K562 (cell line): ENCODE data around the gene PHF10. TPM values are rescaled to one million over a fixed set of nuclear protein-coding genes. Genes with fewer than 3 reads are reported as not detected.
A peak's percentile ranks its signal among the peaks of the same experiment; 100 is the strongest.

ENCODE experiments used
- ATF3 ChIP-seq, 2 experiments: fragments of 450-650 bp in 1 of 2; sonication (generic) in 1 of 2; formaldehyde crosslinking in 1 of 2; IDR thresholded peaks in 1 of 2; conservative IDR thresholded peaks in 1 of 2; 2 replicates each; pipeline versions ENCODE4 v1.6.1 to v1.8.1; 2016 to 2023; ENCODE audit warnings: mild to moderate bottlenecking in 2 of 2, moderate library complexity in 2 of 2, inconsistent platforms in 1 of 2, missing genetic modification reagents in 1 of 2
- CCAR2 ChIP-seq: fragments of 200-400 bp; formaldehyde crosslinking; IDR thresholded peaks from 2 replicates; pipeline ENCODE4 v1.6.1; 2017; ENCODE audit warnings: mild to moderate bottlenecking, low read depth, low read length
- CREM ChIP-seq: IDR thresholded peaks from 2 replicates; pipeline ENCODE4 v1.6.1; 2014; ENCODE audit warnings: antibody characterized with exemption, low read depth
- EWSR1 ChIP-seq: fragments of 450-650 bp; IDR thresholded peaks from 2 replicates; pipeline ENCODE4 v1.6.1; 2018; ENCODE audit warnings: borderline replicate concordance, mild to moderate bottlenecking, low read depth, moderate library complexity; ENCODE audit not compliant: partially characterized antibody
- EZH2 ChIP-seq: IDR thresholded peaks from 2 replicates; pipeline ENCODE4 v1.6.1; 2012; ENCODE audit warnings: low read depth, mild to moderate bottlenecking, inconsistent platforms, low read length, borderline replicate concordance
- HNRNPH1 ChIP-seq: fragments of 200-400 bp; formaldehyde crosslinking; optimal IDR thresholded peaks from 2 replicates; pipeline ENCODE3; 2017; ENCODE audit warnings: low read depth, mild to moderate bottlenecking, low read length, moderate library complexity
- JUN ChIP-seq, 2 experiments: sonication (generic) in 1 of 2; formaldehyde crosslinking in 1 of 2; IDR thresholded peaks; 2 replicates each; pipeline versions ENCODE4 v1.6.1 to v1.8.0; 2012 to 2022; ENCODE audit warnings: borderline replicate concordance in 2 of 2, mild to moderate bottlenecking in 2 of 2, improper control_type of control experiment in 1 of 2, low read depth in 1 of 2, low read length in 1 of 2, missing genetic modification reagents in 1 of 2
- KDM4B ChIP-seq, 2 experiments: fragments of 450-650 bp in 1 of 2; sonication (generic) in 1 of 2; IDR thresholded peaks; 2 replicates each; pipeline ENCODE4 v1.6.1; 2016 to 2017; ENCODE audit warnings: borderline replicate concordance in 2 of 2, antibody characterized with exemption in 1 of 2, low read depth in 1 of 2, mild to moderate bottlenecking in 1 of 2
- KLF1 ChIP-seq: fragments of 450-650 bp; IDR thresholded peaks from 2 replicates; pipeline ENCODE4 v1.6.1; 2016; ENCODE audit warnings: missing genetic modification characterization, missing compliant biosample characterization
- MEIS2 ChIP-seq: fragments of 450-650 bp; IDR thresholded peaks from 2 replicates; pipeline ENCODE4 v1.6.1; 2014; ENCODE audit warnings: mild to moderate bottlenecking; ENCODE audit not compliant: partially characterized antibody
- MTA1 ChIP-seq: fragments of 450-650 bp; IDR thresholded peaks from 2 replicates; pipeline ENCODE4 v1.6.1; 2017; ENCODE audit warnings: borderline replicate concordance
- NBN ChIP-seq: fragments of 450-650 bp; IDR thresholded peaks from 2 replicates; pipeline ENCODE4 v1.6.1; 2016; ENCODE audit warnings: low read depth, mild to moderate bottlenecking
- PCBP2 ChIP-seq: fragments of 200-400 bp; formaldehyde crosslinking; IDR thresholded peaks from 2 replicates; pipeline ENCODE4 v1.6.1; 2018; ENCODE audit warnings: low read length, low read depth, mild to moderate bottlenecking, moderate library complexity; ENCODE audit not compliant: poor library complexity, severe bottlenecking
- RBM14 ChIP-seq: fragments of 200-400 bp; formaldehyde crosslinking; IDR thresholded peaks from 2 replicates; pipeline ENCODE4 v1.6.1; 2018; ENCODE audit warnings: low read depth, mild to moderate bottlenecking, low read length, moderate library complexity, borderline replicate concordance; ENCODE audit not compliant: insufficient read depth
- RCOR1 ChIP-seq, 2 experiments: IDR thresholded peaks; 2 replicates each; pipeline ENCODE4 v1.6.1; 2012; ENCODE audit warnings: low read depth in 2 of 2, low read length in 2 of 2, borderline replicate concordance in 1 of 2, improper control_type of control experiment in 1 of 2
- STAT5A ChIP-seq: IDR thresholded peaks from 2 replicates; pipeline ENCODE4 v1.6.1; 2012; ENCODE audit warnings: low read length, inconsistent platforms, borderline replicate concordance
- TAF7 ChIP-seq: fragments of 450-650 bp; IDR thresholded peaks from 2 replicates; pipeline ENCODE4 v1.6.1; 2016; ENCODE audit warnings: missing genetic modification characterization, missing compliant biosample characterization
- U2AF2 ChIP-seq: fragments of 200-400 bp; formaldehyde crosslinking; optimal IDR thresholded peaks from 2 replicates; pipeline ENCODE3; 2017; ENCODE audit warnings: low read depth, mild to moderate bottlenecking, low read length
- ZKSCAN3 ChIP-seq: fragments of 250-450 bp; sonication (Bioruptor Pico); IDR thresholded peaks from 2 replicates; pipeline ENCODE4 v1.4.0; 2020
- ZNF398 ChIP-seq: fragments of 250-450 bp; sonication (Bioruptor Pico); IDR thresholded peaks from 2 replicates; pipeline ENCODE4 v1.8.0; 2021; ENCODE audit warnings: moderate library complexity, mild to moderate bottlenecking, inconsistent platforms
- ZNF57 ChIP-seq: fragments of 450-650 bp; formaldehyde crosslinking; IDR thresholded peaks from 2 replicates; pipeline ENCODE4 v1.4.0; 2020; ENCODE audit warnings: mild to moderate bottlenecking, moderate library complexity
- polyA plus RNA-seq, 8 experiments: library from polyadenylated mRNA; depleted of rRNA in 4 of 8; stranded (reverse) in 5 of 8; unstranded in 3 of 8; fragments of >200 nt; fragmentation: Nextera tagmentation in 2 of 8; fragmentation: Illumina TruSeq in 1 of 8; extraction: Ambion mirVana in 2 of 8; extraction: Trizol in 1 of 8; gene quantifications; 2 replicates each; pipeline versions ENCODE4 v1.2.1 to v1.2.3, GENCODE V29; 2011 to 2014; ENCODE audit warnings: inconsistent platforms in 1 of 8, missing spikeins in 1 of 8
- total RNA-seq, 7 experiments: library from RNA; depleted of rRNA in 6 of 7; stranded (reverse); fragments of >200 nt in 6 of 7; fragmentation: Illumina TruSeq in 2 of 7; extraction: Trizol in 2 of 7; gene quantifications; 2 replicates each; pipeline versions ENCODE4 v1.2.1 to v1.2.3, GENCODE V29; 2011 to 2021; ENCODE audit warnings: low replicate concordance in 1 of 7
- TF ChIP-seq, protein P1 (sequence below): fragments of 450-650 bp; formaldehyde crosslinking; IDR thresholded peaks from 2 replicates; pipeline ENCODE4 v1.4.0; 2020; ENCODE audit warnings: mild to moderate bottlenecking, mixed read lengths

The PHF10 gene
- total and polyA plus RNA-seq, 9 of the 15 experiments (the other 6 are each of a cell fraction or from before 2014, with no cell fraction given): 23.9 to 88.9 (median 46.0) TPM

- TF ChIP-seq HNRNPH1 (no peak), CREM (peak; percentile 100), EWSR1 (no peak), ATF3 (IDR thresholded peaks at IDR 0.05) (no peak), ATF3 (CRISPR knock-in tag; conservative IDR thresholded peaks at IDR 0.05) (peak; percentile 81), STAT5A (peak; percentile 32; the same call in 1 of the 2 replicates), NBN (peak; percentile 81), TAF7 (tag) (peak; percentile 56; the same call in 1 of the 2 replicates), MTA1 (peak; percentile 99), KLF1 (tag) (peak; percentile 98), EZH2 (no peak), U2AF2 (no peak), PCBP2 (no peak), ZNF57 (CRISPR knock-in tag) (no peak), MEIS2 (peak; percentile 24), CCAR2 (no peak), ZNF398 (CRISPR knock-in tag) (no peak), RBM14 (0 out of 2 replicates have a peak, but pooled peaks have one; percentile 43), ZKSCAN3 (CRISPR knock-in tag) (no peak), JUN (IDR thresholded peaks at IDR 0.05; ENCODE audit: borderline replicate concordance, low read depth, low read length) (peak; percentile 15; the same call in 1 of the 2 replicates), JUN (CRISPR knock-in tag; IDR thresholded peaks at IDR 0.05; ENCODE audit: borderline replicate concordance) (no peak; the same call in 1 of the 2 replicates), KDM4B (IDR thresholded peaks at IDR 0.05; ENCODE audit: borderline replicate concordance in 2 of 2, low read depth in 1 of 2) (peak in 1 of 2 experiments; percentile 88; a peak in 1 of 4 replicates), RCOR1 (IDR thresholded peaks at IDR 0.05; ENCODE audit: borderline replicate concordance in 1 of 2, low read depth in 2 of 2, low read length in 2 of 2) (0 out of 4 replicates have a peak, but pooled peaks of 1 of the 2 experiments have one; percentile 20)
- TF ChIP-seq, protein P1, sequence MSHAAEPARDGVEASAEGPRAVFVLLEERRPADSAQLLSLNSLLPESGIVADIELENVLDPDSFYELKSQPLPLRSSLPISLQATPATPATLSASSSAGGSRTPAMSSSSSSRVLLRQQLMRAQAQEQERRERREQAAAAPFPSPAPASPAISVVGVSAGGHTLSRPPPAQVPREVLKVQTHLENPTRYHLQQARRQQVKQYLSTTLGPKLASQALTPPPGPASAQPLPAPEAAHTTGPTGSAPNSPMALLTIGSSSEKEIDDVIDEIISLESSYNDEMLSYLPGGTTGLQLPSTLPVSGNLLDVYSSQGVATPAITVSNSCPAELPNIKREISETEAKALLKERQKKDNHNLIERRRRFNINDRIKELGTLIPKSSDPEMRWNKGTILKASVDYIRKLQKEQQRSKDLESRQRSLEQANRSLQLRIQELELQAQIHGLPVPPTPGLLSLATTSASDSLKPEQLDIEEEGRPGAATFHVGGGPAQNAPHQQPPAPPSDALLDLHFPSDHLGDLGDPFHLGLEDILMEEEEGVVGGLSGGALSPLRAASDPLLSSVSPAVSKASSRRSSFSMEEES (CRISPR knock-in tag): no peak
These were observed 27.2 kb upstream of the PHF10 start, which contains the start of the genes DYNLT2 and ERMARD (continued) for GRCh38 chr6:169751242-169752073.
